CD8-positive, alpha-beta memory T cell (primary cell): ENCODE measurements around the gene TMEM60. TPM values are rescaled to one million over a fixed set of nuclear protein-coding genes. Genes with fewer than 3 reads are reported as not detected.
A peak's percentile ranks its signal among the peaks of the same experiment; 100 is the strongest.

Experiments
- CTCF ChIA-PET: fragments of 350-600 bp; sonication (Branson Sonifier 250); formaldehyde crosslinking; loops from one replicate; lab custom pipeline; 2021; ENCODE audit warnings: antibody characterized with exemption; lab: Charles Lee
- POLR2A ChIA-PET: fragments of 350-600 bp; sonication (Branson Sonifier 250); formaldehyde crosslinking; loops from one replicate; lab custom pipeline; 2021; ENCODE audit warnings: antibody characterized with exemption; lab: Charles Lee
- DNase-seq, 5 donors: peaks; one replicate each; pipeline versions ENCODE4 v3.0.0 to v3.0.0-alpha.2; 2020 to 2022; ENCODE audit warnings: mixed read lengths in 1 of 5
- H3K27ac ChIP-seq: one replicate; pipeline ENCODE4 v1.7.0; 2013; ENCODE audit warnings: low read depth, mild to moderate bottlenecking, low read length, moderate library complexity
- H3K27me3 ChIP-seq: 2 replicates; pipeline ENCODE4 v1.7.0; 2013; ENCODE audit warnings: low read length, mild to moderate bottlenecking; ENCODE audit not compliant: insufficient read depth, poor library complexity, severe bottlenecking
- H3K36me3 ChIP-seq: 2 replicates; pipeline ENCODE4 v1.7.0; 2013; ENCODE audit warnings: mild to moderate bottlenecking, low read length, moderate library complexity; ENCODE audit not compliant: insufficient read depth
- H3K4me1 ChIP-seq: 2 replicates; pipeline ENCODE4 v1.7.0; 2013; ENCODE audit warnings: mild to moderate bottlenecking, low read length, moderate library complexity; ENCODE audit not compliant: insufficient read depth
- H3K4me3 ChIP-seq: 2 replicates; pipeline ENCODE4 v1.7.0; 2013; ENCODE audit warnings: mild to moderate bottlenecking, low read length
- H3K9me3 ChIP-seq: 2 replicates; pipeline ENCODE4 v1.7.0; 2013; ENCODE audit warnings: mild to moderate bottlenecking, low read length
- H3K27ac Mint-ChIP-seq, 8 donors: one replicate each; pipeline ENCODE4 v1.8.0; 2020 to 2021; ENCODE audit warnings: mixed read lengths in 8 of 8, mild to moderate bottlenecking in 6 of 8, inconsistent platforms in 3 of 8, moderate library complexity in 3 of 8
- H3K27me3 Mint-ChIP-seq, 2 donors: one replicate each; pipeline ENCODE4 v1.8.0; 2020 to 2021; ENCODE audit warnings: mixed read lengths in 2 of 2, mild to moderate bottlenecking in 1 of 2, moderate library complexity in 1 of 2
- H3K36me3 Mint-ChIP-seq, 3 donors: one replicate each; pipeline ENCODE4 v1.8.0; 2020 to 2021; ENCODE audit warnings: mixed read lengths in 3 of 3, inconsistent platforms in 1 of 3, mild to moderate bottlenecking in 1 of 3
- H3K4me1 Mint-ChIP-seq, 3 donors: one replicate each; pipeline ENCODE4 v1.8.0; 2020 to 2021; ENCODE audit warnings: mixed read lengths in 3 of 3, inconsistent platforms in 1 of 3, mild to moderate bottlenecking in 1 of 3
- H3K4me3 Mint-ChIP-seq, 7 donors: one replicate each; pipeline ENCODE4 v1.8.0; 2020 to 2021; ENCODE audit warnings: mixed read lengths in 7 of 7, mild to moderate bottlenecking in 6 of 7, moderate library complexity in 4 of 7, inconsistent platforms in 2 of 7
- H3K9me3 Mint-ChIP-seq, 5 donors: one replicate each; pipeline ENCODE4 v1.8.0; 2020 to 2022; ENCODE audit warnings: mixed read lengths in 5 of 5, mild to moderate bottlenecking in 3 of 5, moderate library complexity in 2 of 5, inconsistent platforms in 1 of 5
- polyA plus RNA-seq: library from polyadenylated mRNA; unstranded; fragments of 300-500 nt; fragmentation: Illumina TruSeq; gene quantifications from one replicate; pipeline ENCODE4 v1.2.3, GENCODE V29; 2021
- total RNA-seq, 2 experiments: library from RNA; stranded (reverse); gene quantifications; one replicate each; pipeline ENCODE4 v1.2.3, GENCODE V29; 2021

TMEM60 gene
- total and polyA plus RNA-seq, 3 experiments from 2014 or later = 7.6 to 24.2 (median 8.9) TPM

DNA sequence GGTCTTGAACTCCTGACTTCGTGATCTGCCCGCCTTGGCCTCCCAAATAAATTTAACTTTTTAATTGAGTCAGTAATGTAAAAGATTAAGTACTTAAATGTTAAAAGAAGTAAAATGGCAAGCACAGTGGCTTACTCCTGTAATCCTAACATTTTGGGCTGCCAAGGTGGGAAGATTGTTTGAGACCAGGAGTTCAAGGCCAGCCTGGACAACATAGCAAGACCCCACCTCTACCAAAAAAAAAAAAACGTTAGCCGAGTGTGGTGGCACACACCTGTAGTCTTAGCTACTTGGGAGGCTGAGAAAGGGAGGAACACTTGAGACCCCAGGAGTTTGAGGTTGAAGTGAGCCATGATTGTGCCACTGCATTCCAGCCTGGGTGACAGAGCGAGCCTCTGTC lies 26.4 kb upstream of the TMEM60 start:
- Mint-ChIP-seq H3K4me3 (no peak overlapping the region), H3K27me3 (peaks cover 0 to 2% of the 10 kb centered on the region in 2 donors), H3K9me3 (peaks cover 19 to 40% (median 37%) of the 10 kb centered on the region in 5 donors), H3K4me1 (peaks cover 38 to 46% (median 45%) of the 10 kb centered on the region in 3 donors), H3K36me3 (peaks cover 14 to 51% (median 24%) of the 10 kb centered on the region in 3 donors), H3K27ac (peak overlapping the region in 1 of 8 donors; percentile 23)
- H3K27ac ChIP-seq = no peak overlapping the region
- ChIA-PET POLR2A (no interaction called here), CTCF (no interaction called here)
- no peak for DNase-seq
- H3K4me3 ChIP-seq = no peak overlapping the region
- H3K4me1 ChIP-seq = no peaks in the 10 kb centered on the region
- H3K36me3 ChIP-seq = no peaks in the 10 kb centered on the region
- peaks cover 22% of the 10 kb centered on the region for H3K9me3 ChIP-seq
- H3K27me3 ChIP-seq = no peaks in the 10 kb centered on the region

- ChIA-PET CTCF (no interaction called here), POLR2A (no interaction called here)
- Mint-ChIP-seq H3K9me3 (peaks cover 25 to 47% (median 41%) of the 10 kb centered on the region in 5 donors), H3K27ac (no peak overlapping the region), H3K4me1 (peaks cover 41 to 46% (median 43%) of the 10 kb centered on the region in 3 donors), H3K27me3 (peaks cover 0 to 2% of the 10 kb centered on the region in 2 donors), H3K4me3 (no peak overlapping the region), H3K36me3 (peaks cover 20 to 59% (median 31%) of the 10 kb centered on the region in 3 donors)
- Histone ChIP-seq H3K4me1 (no peaks in the 10 kb centered on the region), H3K9me3 (peaks cover 22% of the 10 kb centered on the region), H3K4me3 (no peak overlapping the region), H3K36me3 (no peaks in the 10 kb centered on the region), H3K27me3 (no peaks in the 10 kb centered on the region), H3K27ac (no peak overlapping the region)
- no peak for DNase-seq
Observed at GRCh38 chr7:77823787-77824186, 25.6 kb upstream of the TMEM60 start.

DNA sequence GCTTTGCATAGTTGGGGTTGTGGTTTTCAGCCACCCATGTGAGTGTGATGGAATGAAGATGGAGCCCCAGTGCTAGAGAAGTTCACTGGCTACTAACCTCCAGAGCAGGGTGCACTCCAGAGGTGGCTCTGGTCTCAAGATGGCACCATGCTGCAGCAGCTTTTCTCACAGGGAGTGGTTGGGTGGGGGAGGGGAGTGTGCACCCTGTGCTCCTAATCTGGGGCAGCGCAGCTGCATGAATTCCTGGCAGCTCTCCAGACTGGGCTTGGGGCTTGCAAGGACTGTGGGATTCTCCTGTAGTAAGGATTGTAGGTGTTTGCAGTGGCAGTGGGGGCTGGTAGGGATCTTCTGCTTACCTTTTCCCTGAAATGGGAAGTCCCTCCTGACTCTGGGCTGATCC lies 24.0 kb upstream of the TMEM60 start:
- peaks cover 22% of the 10 kb centered on the region for H3K9me3 ChIP-seq
- H3K27ac ChIP-seq = no peak overlapping the region
- no peaks in the 10 kb centered on the region for H3K4me1 ChIP-seq
- H3K4me1 Mint-ChIP-seq = peaks cover 39 to 44% (median 43%) of the 10 kb centered on the region in 3 donors
- H3K9me3 Mint-ChIP-seq = peaks cover 32 to 54% (median 45%) of the 10 kb centered on the region in 5 donors
- DNase-seq = no peak
- H3K36me3 Mint-ChIP-seq = peaks cover 24 to 72% (median 44%) of the 10 kb centered on the region in 3 donors
- H3K27me3 ChIP-seq = no peaks in the 10 kb centered on the region
- CTCF ChIA-PET = no interaction called here
- H3K4me3 ChIP-seq = no peak overlapping the region
- H3K36me3 ChIP-seq = no peaks in the 10 kb centered on the region
- peaks cover 0 to 2% of the 10 kb centered on the region in 2 donors for H3K27me3 Mint-ChIP-seq
- H3K27ac Mint-ChIP-seq = peak overlapping the region in 1 of 8 donors; percentile 60
- POLR2A ChIA-PET = no interaction called here
- H3K4me3 Mint-ChIP-seq = no peak overlapping the region

GRCh38 chr7:77820967-77821366 lies 22.7 kb upstream of the TMEM60 start:
- no peak overlapping the region for H3K27ac ChIP-seq
- ChIA-PET CTCF (no interaction called here), POLR2A (interaction anchor here (1.1 kb wide), 1 partner anchor 18 kb away, joined by 3 read pairs; no protein-coding TSS in a partner anchor)
- Mint-ChIP-seq H3K4me3 (no peak overlapping the region), H3K4me1 (peaks cover 39 to 43% (median 41%) of the 10 kb centered on the region in 3 donors), H3K9me3 (peaks cover 36 to 58% (median 49%) of the 10 kb centered on the region in 5 donors), H3K27me3 (peaks cover 0 to 2% of the 10 kb centered on the region in 2 donors), H3K27ac (no peak overlapping the region), H3K36me3 (peaks cover 31 to 78% (median 54%) of the 10 kb centered on the region in 3 donors)
- H3K36me3 ChIP-seq = no peaks in the 10 kb centered on the region
- no peak for DNase-seq
- no peaks in the 10 kb centered on the region for H3K27me3 ChIP-seq
- no peak overlapping the region for H3K4me3 ChIP-seq
- no peaks in the 10 kb centered on the region for H3K4me1 ChIP-seq
- peaks cover 22% of the 10 kb centered on the region for H3K9me3 ChIP-seq

DNA sequence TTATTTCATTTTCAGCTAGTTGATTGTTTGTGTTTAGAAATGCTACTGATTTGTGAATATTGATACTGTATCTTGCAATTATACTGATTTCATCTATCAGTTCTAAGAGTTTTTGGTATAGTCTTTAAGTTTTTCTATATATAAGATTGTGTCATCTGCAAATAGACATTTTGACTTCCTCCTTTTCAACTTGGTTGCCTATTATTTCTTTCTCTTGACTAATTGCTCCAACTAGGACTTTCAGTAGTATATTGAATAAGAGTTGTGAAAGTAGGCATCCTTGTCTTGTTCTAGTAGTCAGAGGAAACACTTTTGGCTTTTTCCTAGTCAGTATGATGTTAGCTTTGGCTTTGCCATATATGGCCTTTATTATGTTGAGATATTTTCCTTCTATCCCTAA lies 20.8 kb upstream of the TMEM60 start:
- no peaks in the 10 kb centered on the region for H3K36me3 ChIP-seq

GRCh38 chr7:77813180-77813579 lies 14.9 kb upstream of the TMEM60 start:
- CTCF ChIA-PET = no interaction called here
- H3K9me3 Mint-ChIP-seq = peaks cover 8 to 14% (median 11%) of the 10 kb centered on the region in 5 donors
- no peaks in the 10 kb centered on the region for H3K9me3 ChIP-seq
- H3K27ac ChIP-seq = no peak overlapping the region
- no peaks in the 10 kb centered on the region for H3K27me3 ChIP-seq
- peaks cover 9% of the 10 kb centered on the region for H3K4me1 ChIP-seq
- no peak for DNase-seq
- H3K4me3 ChIP-seq = no peak overlapping the region
- POLR2A ChIA-PET = interaction anchor here (0.5 kb wide), 1 partner anchor 21 kb away, joined by 3 read pairs; no protein-coding TSS in a partner anchor
- peak overlapping the region in 1 of 7 donors; percentile 5 for H3K4me3 Mint-ChIP-seq
- H3K27ac Mint-ChIP-seq = peak overlapping the region in 4 of 8 donors; percentile 0 to 61 (median 36)
- H3K36me3 ChIP-seq = no peaks in the 10 kb centered on the region
- peaks cover 37 to 60% (median 56%) of the 10 kb centered on the region in 3 donors for H3K4me1 Mint-ChIP-seq
- peaks cover 12 to 26% (median 22%) of the 10 kb centered on the region in 3 donors for H3K36me3 Mint-ChIP-seq
- no peaks in the 10 kb centered on the region for H3K27me3 Mint-ChIP-seq

More for the DNA sequence above, 20.8 kb upstream of the TMEM60 start:
- Histone ChIP-seq H3K9me3 (peaks cover 22% of the 10 kb centered on the region), H3K4me3 (no peak overlapping the region), H3K4me1 (no peaks in the 10 kb centered on the region), H3K27me3 (no peaks in the 10 kb centered on the region), H3K27ac (no peak overlapping the region)
- H3K9me3 Mint-ChIP-seq = peaks cover 29 to 49% (median 43%) of the 10 kb centered on the region in 5 donors
- POLR2A ChIA-PET = no interaction called here
- H3K4me3 Mint-ChIP-seq = no peak overlapping the region
- peak overlapping the region in 2 of 8 donors; percentile 22 to 41 for H3K27ac Mint-ChIP-seq
- peaks cover 32 to 69% (median 55%) of the 10 kb centered on the region in 3 donors for H3K36me3 Mint-ChIP-seq
- H3K27me3 Mint-ChIP-seq = peaks cover 0 to 2% of the 10 kb centered on the region in 2 donors
- CTCF ChIA-PET = no interaction called here
- DNase-seq = no peak
- H3K4me1 Mint-ChIP-seq = peaks cover 39 to 48% (median 41%) of the 10 kb centered on the region in 3 donors

DNA sequence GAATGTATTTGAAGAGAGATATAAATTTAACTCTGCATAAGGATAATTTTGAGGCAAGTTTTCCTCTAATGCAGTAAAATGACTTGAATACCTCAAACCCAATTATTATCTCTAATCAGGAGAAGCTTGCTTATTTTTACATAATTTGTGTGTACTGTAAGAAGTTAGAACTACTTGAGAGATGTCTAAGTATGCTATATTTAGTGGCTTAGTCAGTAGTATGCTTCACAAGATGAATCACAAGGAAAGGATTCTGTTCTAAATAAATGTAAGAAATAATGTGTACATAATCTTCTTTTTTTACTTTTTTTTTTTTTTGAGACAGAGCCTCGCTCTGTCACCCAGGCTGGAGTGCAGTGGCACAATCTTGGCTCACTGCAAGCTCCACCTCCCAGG lies 14.1 kb upstream of the TMEM60 start:
- no peak for DNase-seq
- Mint-ChIP-seq H3K36me3 (peaks cover 13 to 28% (median 19%) of the 10 kb centered on the region in 3 donors), H3K9me3 (peaks cover 11 to 19% (median 16%) of the 10 kb centered on the region in 5 donors), H3K27me3 (no peaks in the 10 kb centered on the region), H3K4me1 (peaks cover 40 to 64% (median 61%) of the 10 kb centered on the region in 3 donors), H3K4me3 (no peak overlapping the region), H3K27ac (no peak overlapping the region)
- ChIA-PET CTCF (no interaction called here), POLR2A (interaction anchor here (1.5 kb wide), 1 partner anchor 14 kb away, joined by 5 read pairs; the partner anchor contains the start of genes PHTF2 and TMEM60)
- H3K9me3 ChIP-seq = no peaks in the 10 kb centered on the region
- H3K27ac ChIP-seq = no peak overlapping the region
- no peaks in the 10 kb centered on the region for H3K36me3 ChIP-seq
- peaks cover 9% of the 10 kb centered on the region for H3K4me1 ChIP-seq
- H3K27me3 ChIP-seq = no peaks in the 10 kb centered on the region
- H3K4me3 ChIP-seq = no peak overlapping the region

DNA sequence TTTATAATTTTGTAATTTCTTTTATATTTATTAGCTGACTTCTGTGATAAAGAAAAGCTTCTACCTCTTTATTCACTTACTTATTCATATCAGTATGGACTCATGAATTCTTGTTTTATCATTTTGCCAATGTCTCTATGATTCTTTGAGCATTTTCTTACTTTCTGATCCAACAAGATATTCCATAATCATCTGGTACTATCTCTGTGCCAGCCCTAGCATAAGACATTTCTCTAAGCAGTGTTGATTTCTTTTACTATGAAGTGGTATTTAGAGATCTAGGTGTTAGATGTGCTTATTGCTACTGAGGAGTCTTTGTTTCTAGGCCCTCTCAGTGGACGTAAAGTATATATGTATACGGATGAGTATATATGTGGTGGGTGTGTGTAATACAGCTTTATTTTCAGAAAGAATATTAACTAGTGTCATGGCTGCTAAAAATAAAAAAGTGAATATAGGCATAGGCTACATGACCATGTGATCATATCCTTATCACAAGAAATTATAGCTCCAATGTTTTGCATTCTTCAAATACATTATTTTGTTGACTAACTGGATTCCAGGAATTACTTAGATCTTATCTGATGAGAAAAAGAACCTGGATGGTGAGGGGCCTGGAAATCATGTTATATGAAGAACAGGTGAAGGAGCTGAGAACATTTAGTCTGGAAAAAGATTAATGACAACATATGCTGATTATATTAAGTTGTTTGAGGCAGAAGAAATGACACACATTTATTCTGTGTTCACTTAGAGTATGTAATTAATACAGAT lies 13.5 kb upstream of the TMEM60 start:
- Histone ChIP-seq H3K27me3 (no peaks in the 10 kb centered on the region), H3K36me3 (no peaks in the 10 kb centered on the region), H3K4me3 (no peak overlapping the region), H3K27ac (no peak overlapping the region), H3K9me3 (no peaks in the 10 kb centered on the region), H3K4me1 (peaks cover 9% of the 10 kb centered on the region)
- ChIA-PET POLR2A (interaction anchor here (1.5 kb wide), 1 partner anchor 13 kb away, joined by 5 read pairs; the partner anchor contains the start of genes PHTF2 and TMEM60), CTCF (no interaction called here)
- H3K27me3 Mint-ChIP-seq = no peaks in the 10 kb centered on the region
- peaks cover 38 to 66% (median 58%) of the 10 kb centered on the region in 3 donors for H3K4me1 Mint-ChIP-seq
- peaks cover 9 to 21% (median 19%) of the 10 kb centered on the region in 5 donors for H3K9me3 Mint-ChIP-seq
- peaks cover 8 to 27% (median 14%) of the 10 kb centered on the region in 3 donors for H3K36me3 Mint-ChIP-seq
- DNase-seq = no peak
- H3K4me3 Mint-ChIP-seq = no peak overlapping the region
- peak overlapping the region in 1 of 8 donors; percentile 25 for H3K27ac Mint-ChIP-seq
